ENCODE measurements around the gene GALNT12. TPM values are rescaled to one million over a fixed set of nuclear protein-coding genes. Genes with fewer than 3 reads are reported as not detected.

GALNT12 gene
- total and polyA plus RNA-seq, 3 experiments from 2014 or later = 4.7 to 5.2 (median 4.9) TPM

- Histone ChIP-seq H3K27ac (ENCODE audit: low read depth, low read length) (no peak overlapping the region), H3K4me1 (ENCODE audit: insufficient read depth, low read length) (no peaks in the 10 kb centered on the region), H3K4me3 (ENCODE audit: low read length) (no peak overlapping the region), H3K9me3 (ENCODE audit: low read length) (no peaks in the 10 kb centered on the region), H3K27me3 (ENCODE audit: insufficient read depth, low read length, poor library complexity, severe bottlenecking) (no peaks in the 10 kb centered on the region), H3K36me3 (ENCODE audit: insufficient read depth, low read length) (no peaks in the 10 kb centered on the region)
- no peak for DNase-seq
- Mint-ChIP-seq H3K9me3 (peaks cover 3 to 12% (median 8%) of the 10 kb centered on the region in 5 donors), H3K27me3 (peaks cover 6 to 16% of the 10 kb centered on the region in 2 donors), H3K36me3 (peaks cover 0 to 14% (median 6%) of the 10 kb centered on the region in 3 donors), H3K4me1 (peaks cover 2 to 6% (median 5%) of the 10 kb centered on the region in 3 donors), H3K4me3 (no peak overlapping the region), H3K27ac (peak overlapping the region in 1 of 8 donors; percentile 67)
- CTCF ChIA-PET = no interaction called here
- POLR2A ChIA-PET = no interaction called here
These were observed 44.4 kb downstream of the GALNT12 start for GRCh38 chr9:98851730-98852459.

- H3K4me3 Mint-ChIP-seq = no peak overlapping the region
- H3K27me3 Mint-ChIP-seq = peaks cover 7 to 21% of the 10 kb centered on the region in 2 donors
- H3K36me3 Mint-ChIP-seq = peaks cover under 1 to 14% (median 5%) of the 10 kb centered on the region in 3 donors
- peaks cover 3 to 12% (median 8%) of the 10 kb centered on the region in 5 donors for H3K9me3 Mint-ChIP-seq
- POLR2A ChIA-PET = no interaction called here
- H3K27ac Mint-ChIP-seq = no peak overlapping the region
- Histone ChIP-seq H3K4me1 (ENCODE audit: insufficient read depth, low read length) (no peaks in the 10 kb centered on the region), H3K9me3 (ENCODE audit: low read length) (no peaks in the 10 kb centered on the region), H3K36me3 (ENCODE audit: insufficient read depth, low read length) (no peaks in the 10 kb centered on the region), H3K27me3 (ENCODE audit: insufficient read depth, low read length, poor library complexity, severe bottlenecking) (no peaks in the 10 kb centered on the region), H3K4me3 (ENCODE audit: low read length) (no peak overlapping the region), H3K27ac (ENCODE audit: low read depth, low read length) (no peak overlapping the region)
- CTCF ChIA-PET = no interaction called here
- DNase-seq = no peak
- H3K4me1 Mint-ChIP-seq = peaks cover 2 to 6% (median 5%) of the 10 kb centered on the region in 3 donors
These were observed 44.9 kb downstream of the GALNT12 start for GRCh38 chr9:98852460-98852734.

GRCh38 chr9:98852961-98853360, 45.5 kb downstream of the GALNT12 start:
- Mint-ChIP-seq H3K36me3 (peaks cover 1 to 14% (median 5%) of the 10 kb centered on the region in 3 donors), H3K4me3 (no peak overlapping the region), H3K9me3 (peaks cover 3 to 13% (median 8%) of the 10 kb centered on the region in 5 donors), H3K27me3 (peaks cover 7 to 25% of the 10 kb centered on the region in 2 donors), H3K27ac (peak overlapping the region in 1 of 8 donors; percentile 87), H3K4me1 (peaks cover 2 to 6% (median 5%) of the 10 kb centered on the region in 3 donors)
- H3K36me3 ChIP-seq (ENCODE audit: insufficient read depth, low read length) = no peaks in the 10 kb centered on the region
- no peaks in the 10 kb centered on the region for H3K4me1 ChIP-seq (ENCODE audit: insufficient read depth, low read length)
- no peaks in the 10 kb centered on the region for H3K27me3 ChIP-seq (ENCODE audit: insufficient read depth, low read length, poor library complexity, severe bottlenecking)
- no peak overlapping the region for H3K27ac ChIP-seq (ENCODE audit: low read depth, low read length)
- CTCF ChIA-PET = no interaction called here
- H3K4me3 ChIP-seq (ENCODE audit: low read length) = no peak overlapping the region
- DNase-seq = no peak
- POLR2A ChIA-PET = no interaction called here
- no peaks in the 10 kb centered on the region for H3K9me3 ChIP-seq (ENCODE audit: low read length)

- Histone ChIP-seq H3K4me1 (ENCODE audit: insufficient read depth, low read length) (no peaks in the 10 kb centered on the region), H3K27ac (ENCODE audit: low read depth, low read length) (no peak overlapping the region), H3K36me3 (ENCODE audit: insufficient read depth, low read length) (no peaks in the 10 kb centered on the region), H3K4me3 (ENCODE audit: low read length) (no peak overlapping the region), H3K27me3 (ENCODE audit: insufficient read depth, low read length, poor library complexity, severe bottlenecking) (no peaks in the 10 kb centered on the region), H3K9me3 (ENCODE audit: low read length) (no peaks in the 10 kb centered on the region)
- DNase-seq = no peak
- peaks cover 3 to 13% (median 8%) of the 10 kb centered on the region in 5 donors for H3K9me3 Mint-ChIP-seq
- POLR2A ChIA-PET = no interaction called here
- H3K36me3 Mint-ChIP-seq = peaks cover 1 to 14% (median 1%) of the 10 kb centered on the region in 3 donors
- CTCF ChIA-PET = no interaction called here
- no peak overlapping the region for H3K4me3 Mint-ChIP-seq
- no peak overlapping the region for H3K27ac Mint-ChIP-seq
- H3K4me1 Mint-ChIP-seq = peaks cover 0 to 5% (median 0%) of the 10 kb centered on the region in 3 donors
- H3K27me3 Mint-ChIP-seq = peaks cover 7 to 33% of the 10 kb centered on the region in 2 donors
These were observed 46.8 kb downstream of the GALNT12 start for GRCh38 chr9:98854266-98854665.

GRCh38 chr9:98855592-98855991, 48.1 kb downstream of the GALNT12 start:
- DNase-seq = no peak
- H3K27ac Mint-ChIP-seq = no peak overlapping the region
- H3K4me1 Mint-ChIP-seq = peaks cover 0 to 5% (median 0%) of the 10 kb centered on the region in 3 donors
- Histone ChIP-seq H3K4me3 (ENCODE audit: low read length) (no peak overlapping the region), H3K9me3 (ENCODE audit: low read length) (no peaks in the 10 kb centered on the region), H3K36me3 (ENCODE audit: insufficient read depth, low read length) (no peaks in the 10 kb centered on the region), H3K27ac (ENCODE audit: low read depth, low read length) (no peak overlapping the region), H3K4me1 (ENCODE audit: insufficient read depth, low read length) (no peaks in the 10 kb centered on the region), H3K27me3 (ENCODE audit: insufficient read depth, low read length, poor library complexity, severe bottlenecking) (no peaks in the 10 kb centered on the region)
- peaks cover 3 to 13% (median 8%) of the 10 kb centered on the region in 5 donors for H3K9me3 Mint-ChIP-seq
- H3K27me3 Mint-ChIP-seq = peaks cover 7 to 45% of the 10 kb centered on the region in 2 donors
- H3K36me3 Mint-ChIP-seq = peaks cover 0 to 14% (median 1%) of the 10 kb centered on the region in 3 donors
- POLR2A ChIA-PET = no interaction called here
- CTCF ChIA-PET = no interaction called here
- H3K4me3 Mint-ChIP-seq = no peak overlapping the region

GRCh38 chr9:98856982-98857381, 49.5 kb downstream of the GALNT12 start:
- no peak overlapping the region for H3K27ac ChIP-seq (ENCODE audit: low read depth, low read length)
- ChIA-PET POLR2A (no interaction called here), CTCF (no interaction called here)
- H3K27me3 ChIP-seq (ENCODE audit: insufficient read depth, low read length, poor library complexity, severe bottlenecking) = no peaks in the 10 kb centered on the region
- peaks cover 0 to 14% (median 1%) of the 10 kb centered on the region in 3 donors for H3K36me3 Mint-ChIP-seq
- H3K27ac Mint-ChIP-seq = no peak overlapping the region
- H3K4me1 Mint-ChIP-seq = no peaks in the 10 kb centered on the region
- H3K27me3 Mint-ChIP-seq = peaks cover 7 to 49% of the 10 kb centered on the region in 2 donors
- no peaks in the 10 kb centered on the region for H3K9me3 ChIP-seq (ENCODE audit: low read length)
- H3K4me3 Mint-ChIP-seq = no peak overlapping the region
- no peak for DNase-seq
- H3K4me1 ChIP-seq (ENCODE audit: insufficient read depth, low read length) = no peaks in the 10 kb centered on the region
- peaks cover 3 to 13% (median 8%) of the 10 kb centered on the region in 5 donors for H3K9me3 Mint-ChIP-seq
- no peaks in the 10 kb centered on the region for H3K36me3 ChIP-seq (ENCODE audit: insufficient read depth, low read length)
- H3K4me3 ChIP-seq (ENCODE audit: low read length) = no peak overlapping the region

GRCh38 chr9:98859941-98860340, 52.5 kb downstream of the GALNT12 start:
- Mint-ChIP-seq H3K9me3 (peaks cover 3 to 13% (median 8%) of the 10 kb centered on the region in 5 donors), H3K4me1 (no peaks in the 10 kb centered on the region), H3K4me3 (no peak overlapping the region), H3K36me3 (peaks cover 0 to 14% (median 1%) of the 10 kb centered on the region in 3 donors), H3K27me3 (peaks cover 12 to 55% of the 10 kb centered on the region in 2 donors), H3K27ac (no peak overlapping the region)
- POLR2A ChIA-PET = no interaction called here
- Histone ChIP-seq H3K4me3 (ENCODE audit: low read length) (no peak overlapping the region), H3K36me3 (ENCODE audit: insufficient read depth, low read length) (no peaks in the 10 kb centered on the region), H3K27ac (ENCODE audit: low read depth, low read length) (no peak overlapping the region), H3K27me3 (ENCODE audit: insufficient read depth, low read length, poor library complexity, severe bottlenecking) (no peaks in the 10 kb centered on the region), H3K4me1 (ENCODE audit: insufficient read depth, low read length) (no peaks in the 10 kb centered on the region), H3K9me3 (ENCODE audit: low read length) (no peaks in the 10 kb centered on the region)
- no peak for DNase-seq
- CTCF ChIA-PET = no interaction called here

GRCh38 chr9:98860871-98861293, 53.4 kb downstream of the GALNT12 start:
- H3K27me3 Mint-ChIP-seq = peaks cover 12 to 56% of the 10 kb centered on the region in 2 donors
- no peaks in the 10 kb centered on the region for H3K4me1 Mint-ChIP-seq

More at GRCh38 chr9:98860871-98861293, 53.4 kb downstream of the GALNT12 start:
- H3K9me3 Mint-ChIP-seq = peaks cover 0 to 9% (median 3%) of the 10 kb centered on the region in 5 donors
- no peak overlapping the region for H3K27ac ChIP-seq (ENCODE audit: low read depth, low read length)
- H3K4me1 ChIP-seq (ENCODE audit: insufficient read depth, low read length) = no peaks in the 10 kb centered on the region
- H3K4me3 Mint-ChIP-seq = no peak overlapping the region
- no peaks in the 10 kb centered on the region for H3K36me3 ChIP-seq (ENCODE audit: insufficient read depth, low read length)
- no peaks in the 10 kb centered on the region for H3K27me3 ChIP-seq (ENCODE audit: insufficient read depth, low read length, poor library complexity, severe bottlenecking)
- peak overlapping the region in 1 of 8 donors; percentile 39 for H3K27ac Mint-ChIP-seq
- ChIA-PET CTCF (interaction anchor here (1.0 kb wide), 1 partner anchor 12 kb away, joined by 3 read pairs; no protein-coding TSS in a partner anchor), POLR2A (no interaction called here)
- H3K4me3 ChIP-seq (ENCODE audit: low read length) = no peak overlapping the region
- no peaks in the 10 kb centered on the region for H3K9me3 ChIP-seq (ENCODE audit: low read length)
- peaks cover 0 to 5% (median 1%) of the 10 kb centered on the region in 3 donors for H3K36me3 Mint-ChIP-seq
- no peak for DNase-seq

Measured in CD8-positive, alpha-beta memory T cell (primary cell).